ENCODE measurements around the gene KRT84. TPM values are rescaled to one million over a fixed set of nuclear protein-coding genes. Genes with fewer than 3 reads are reported as not detected.

The KRT84 gene
- total and polyA plus RNA-seq, 10 of the 15 experiments (the other 5 are each of a cell fraction or from before 2014, with no cell fraction given), result not detected

GRCh38 chr12:52403561-52403960 is 18.1 kb upstream of the KRT84 start:
- DNase-seq (ENCODE audit: low read depth, low spot score) (no peak), FAIRE-seq (no peak), ATAC-seq (no peak)
- POLR2A ChIA-PET, result no interaction called here
- TF ChIP-seq EGR1 (IDR thresholded peaks at IDR 0.05; ENCODE audit: borderline replicate concordance in 1 of 2, low read depth in 2 of 2, low read length in 2 of 2), result no peak
- no peak for TF ChIP-seq RCOR1 (conservative IDR thresholded peaks at IDR 0.05; ENCODE audit: low read depth, low read length)
- TF ChIP-seq SIN3A (IDR thresholded peaks at IDR 0.05; ENCODE audit: low read depth, low read length), result no peak
- no peak for TF ChIP-seq NR2F1 (conservative IDR thresholded peaks at IDR 0.05)
- TF ChIP-seq CBX3 (IDR thresholded peaks at IDR 0.05; ENCODE audit: borderline replicate concordance, low read depth), result no peak
- TF ChIP-seq, protein P1, sequence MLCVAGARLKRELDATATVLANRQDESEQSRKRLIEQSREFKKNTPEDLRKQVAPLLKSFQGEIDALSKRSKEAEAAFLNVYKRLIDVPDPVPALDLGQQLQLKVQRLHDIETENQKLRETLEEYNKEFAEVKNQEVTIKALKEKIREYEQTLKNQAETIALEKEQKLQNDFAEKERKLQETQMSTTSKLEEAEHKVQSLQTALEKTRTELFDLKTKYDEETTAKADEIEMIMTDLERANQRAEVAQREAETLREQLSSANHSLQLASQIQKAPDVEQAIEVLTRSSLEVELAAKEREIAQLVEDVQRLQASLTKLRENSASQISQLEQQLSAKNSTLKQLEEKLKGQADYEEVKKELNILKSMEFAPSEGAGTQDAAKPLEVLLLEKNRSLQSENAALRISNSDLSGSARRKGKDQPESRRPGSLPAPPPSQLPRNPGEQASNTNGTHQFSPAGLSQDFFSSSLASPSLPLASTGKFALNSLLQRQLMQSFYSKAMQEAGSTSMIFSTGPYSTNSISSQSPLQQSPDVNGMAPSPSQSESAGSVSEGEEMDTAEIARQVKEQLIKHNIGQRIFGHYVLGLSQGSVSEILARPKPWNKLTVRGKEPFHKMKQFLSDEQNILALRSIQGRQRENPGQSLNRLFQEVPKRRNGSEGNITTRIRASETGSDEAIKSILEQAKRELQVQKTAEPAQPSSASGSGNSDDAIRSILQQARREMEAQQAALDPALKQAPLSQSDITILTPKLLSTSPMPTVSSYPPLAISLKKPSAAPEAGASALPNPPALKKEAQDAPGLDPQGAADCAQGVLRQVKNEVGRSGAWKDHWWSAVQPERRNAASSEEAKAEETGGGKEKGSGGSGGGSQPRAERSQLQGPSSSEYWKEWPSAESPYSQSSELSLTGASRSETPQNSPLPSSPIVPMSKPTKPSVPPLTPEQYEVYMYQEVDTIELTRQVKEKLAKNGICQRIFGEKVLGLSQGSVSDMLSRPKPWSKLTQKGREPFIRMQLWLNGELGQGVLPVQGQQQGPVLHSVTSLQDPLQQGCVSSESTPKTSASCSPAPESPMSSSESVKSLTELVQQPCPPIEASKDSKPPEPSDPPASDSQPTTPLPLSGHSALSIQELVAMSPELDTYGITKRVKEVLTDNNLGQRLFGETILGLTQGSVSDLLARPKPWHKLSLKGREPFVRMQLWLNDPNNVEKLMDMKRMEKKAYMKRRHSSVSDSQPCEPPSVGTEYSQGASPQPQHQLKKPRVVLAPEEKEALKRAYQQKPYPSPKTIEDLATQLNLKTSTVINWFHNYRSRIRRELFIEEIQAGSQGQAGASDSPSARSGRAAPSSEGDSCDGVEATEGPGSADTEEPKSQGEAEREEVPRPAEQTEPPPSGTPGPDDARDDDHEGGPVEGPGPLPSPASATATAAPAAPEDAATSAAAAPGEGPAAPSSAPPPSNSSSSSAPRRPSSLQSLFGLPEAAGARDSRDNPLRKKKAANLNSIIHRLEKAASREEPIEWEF (IDR thresholded peaks at IDR 0.05; ENCODE audit: insufficient replicate concordance, low read depth, low read length), result no peak
- TF ChIP-seq CHD4 (IDR thresholded peaks at IDR 0.05), result no peak
- TF ChIP-seq SRF (IDR thresholded peaks at IDR 0.05; ENCODE audit: low read depth in 2 of 2, low read length in 2 of 2), result no peak
- no peak for TF ChIP-seq ZBED1 (IDR thresholded peaks at IDR 0.05; ENCODE audit: borderline replicate concordance)
- TF ChIP-seq STAT1 (conservative IDR thresholded peaks at IDR 0.05), result no peak
- TF ChIP-seq WRNIP1 (IDR thresholded peaks at IDR 0.05; ENCODE audit: borderline replicate concordance, low read depth, low read length), result no peak
- no peak for TF ChIP-seq BRCA1 (IDR thresholded peaks at IDR 0.05; ENCODE audit: low read depth, low read length)
- TF ChIP-seq CBFB (IDR thresholded peaks at IDR 0.05; ENCODE audit: low read depth), result no peak
- no peak for TF ChIP-seq ETV6 (conservative IDR thresholded peaks at IDR 0.05 in 1 of 2, IDR thresholded peaks at IDR 0.05 in 1 of 2; ENCODE audit: borderline replicate concordance in 1 of 2, low read depth in 1 of 2)
- no peak for TF ChIP-seq CEBPB (IDR thresholded peaks at IDR 0.05; ENCODE audit: borderline replicate concordance in 1 of 2, low read depth in 2 of 2, low read length in 2 of 2)
- Histone ChIP-seq H2AFZ (ENCODE audit: control insufficient read depth, low read depth, low read length) (no peak overlapping the region), H3K9ac (ENCODE audit: control insufficient read depth, insufficient read depth, low read length) (no peak overlapping the region), H3K79me2 (ENCODE audit: control insufficient read depth, insufficient read depth, low read length) (no peaks in the 10 kb centered on the region), H3K4me1 (ENCODE audit: control insufficient read depth, insufficient read depth, low read length) (no peaks in the 10 kb centered on the region), H3K4me3 (no peak overlapping the region), H3K36me3 (ENCODE audit: control insufficient read depth in 2 of 2, insufficient read depth in 2 of 2, low read length in 1 of 2) (no peaks in the 10 kb centered on the region), H3K27ac (ENCODE audit: control insufficient read depth, insufficient read depth) (no peak overlapping the region), H4K20me1 (ENCODE audit: control insufficient read depth, insufficient read depth) (no peaks in the 10 kb centered on the region), H3K27me3 (replicated peaks in 1 of 2; ENCODE audit: control insufficient read depth in 2 of 2, insufficient read depth in 2 of 2, low read length in 1 of 2) (no peaks in the 10 kb centered on the region; a peak in 2 of 4 replicates), H3K4me2 (ENCODE audit: control insufficient read depth, insufficient read depth) (no peak overlapping the region), H3K9me3 (replicated peaks; ENCODE audit: control insufficient read depth, insufficient read depth, low read length) (no peaks in the 10 kb centered on the region)
- no TSS peak for BruUV-seq (replicated peaks)
- intact Hi-C loops (cut with micrococcal nuclease; ENCODE audit: unreplicated experiment), result no loop called here
- 72% methylated on average over 9 of the region's 9 CpGs for WGBS (ENCODE audit: insufficient coverage, insufficient replicate concordance, low lambda C conversion rate, missing lambda C conversion rate)
- in situ Hi-C loops (cut with MboI), result no loop called here
- SMC1A ChIA-PET (ENCODE audit: uncharacterized antibody, unreplicated experiment), result no interaction called here
- RAD21 ChIA-PET (ENCODE audit: unreplicated experiment), result interaction anchor here (0.7 kb wide), 1 partner anchor 110 kb away, joined by 3 read pairs; no protein-coding TSS in a partner anchor
- CTCF ChIA-PET, result interaction anchor here (1.0 kb wide), 1 partner anchor 32 kb away, joined by 3 read pairs; no protein-coding TSS in a partner anchor

Data from GM12878 (cell line).